HuH-7 (cell line): Measurements from ENCODE around the gene TMEM253.

Source experiments
- DNase-seq: peaks from one replicate; pipeline ENCODE4 v3.0.0; 2011; ENCODE audit warnings: low spot score

The TMEM253 gene

DNA sequence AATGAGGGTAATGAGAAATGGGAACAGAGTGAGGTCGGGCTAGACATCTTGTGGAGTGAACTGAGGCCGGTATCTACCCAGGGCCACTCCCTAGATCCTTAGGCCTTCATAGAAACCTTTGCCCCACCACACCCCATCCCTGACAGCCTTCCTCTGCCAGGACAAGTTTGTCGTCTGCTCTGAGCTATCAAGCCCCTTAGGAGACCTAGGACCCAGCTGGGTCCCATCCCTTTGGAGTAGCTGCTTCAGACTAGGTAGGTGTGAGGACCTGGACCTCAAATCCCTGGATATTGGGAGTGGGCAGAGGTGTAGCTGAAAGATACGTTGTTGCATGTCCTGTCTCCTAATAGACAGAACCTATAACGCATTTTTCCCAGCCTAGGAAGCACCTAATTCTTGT is at the start of gene TMEM253:
Gene TMEM253, plus strand, starts transcription at position 136 of the 400 bp plus-strand sequence. CDS start 278 bp downstream, outside the sequence.
- DNase-seq, result peak; percentile 16

- DNase-seq, result no peak
These were observed 47.4 kb upstream of the TMEM253 start for GRCh38 chr14:21053184-21054122.

DNA sequence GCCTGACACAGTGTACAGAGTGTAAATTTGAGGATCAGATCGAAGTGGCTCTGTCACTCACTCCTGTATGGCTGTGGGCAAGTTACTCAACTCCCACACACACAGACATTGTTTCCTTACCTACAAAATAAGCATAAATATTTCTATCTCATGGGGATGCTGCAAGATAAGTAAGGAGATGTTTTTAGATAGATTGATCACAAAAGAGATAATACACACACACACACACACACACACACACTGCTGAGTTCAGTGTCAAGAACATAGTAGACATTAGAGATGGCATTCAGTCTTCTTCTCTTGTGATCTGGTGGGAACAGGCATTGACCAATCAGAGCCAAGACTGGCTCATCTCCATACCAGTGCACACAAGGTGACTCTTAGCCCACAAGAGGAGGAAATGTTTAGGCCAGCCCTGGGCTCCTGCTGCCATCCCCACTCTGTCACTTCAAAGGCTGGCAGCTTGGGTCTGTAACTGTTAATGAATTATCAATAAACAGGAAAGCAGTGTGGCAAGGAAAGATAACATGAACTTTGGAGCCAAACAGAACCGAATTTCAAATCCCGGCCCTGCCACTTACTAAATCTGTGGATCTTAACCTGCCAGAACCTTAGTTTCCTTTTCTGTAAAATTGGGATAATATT is 46.6 kb upstream of the TMEM253 start:
- no peak for DNase-seq

GRCh38 chr14:21054768-21055145 is 46.1 kb upstream of the TMEM253 start:
- DNase-seq, result no peak

DNA sequence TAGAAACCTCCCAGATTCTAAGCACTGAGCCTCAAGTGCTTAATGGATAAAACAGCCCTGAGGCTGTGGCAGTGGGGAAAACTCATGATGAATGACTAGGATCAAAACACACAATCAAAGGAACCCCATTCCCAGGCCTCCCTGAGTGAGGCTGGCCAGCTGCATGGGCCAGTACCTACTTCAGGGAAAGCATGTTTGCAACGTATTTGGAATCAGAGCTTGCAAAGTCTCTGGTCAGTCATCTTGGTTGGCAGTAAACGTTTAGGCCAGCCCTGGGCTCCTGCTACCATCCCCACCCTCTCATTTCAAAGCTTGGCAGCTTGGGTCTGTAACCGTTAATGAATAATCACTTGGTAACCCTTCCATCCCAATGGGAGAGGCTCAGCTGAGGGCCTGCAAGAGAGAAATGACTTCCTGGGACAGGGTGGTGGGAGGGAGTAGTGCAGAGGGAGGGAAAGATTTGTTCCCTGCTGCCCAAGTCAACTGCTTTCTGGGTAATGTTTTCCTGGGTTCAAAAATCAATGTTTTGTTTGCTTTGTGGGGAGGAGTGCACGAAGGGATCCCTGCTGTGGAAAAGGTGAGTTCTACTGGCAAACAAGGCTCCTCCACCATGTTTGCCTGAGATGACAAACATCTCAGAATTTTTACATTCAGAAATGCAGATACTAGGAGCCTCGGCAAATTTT is 45.3 kb upstream of the TMEM253 start:
- peak; percentile 41 for DNase-seq

- no peak for DNase-seq
These were observed 44.2 kb upstream of the TMEM253 start for GRCh38 chr14:21056520-21057163.

- DNase-seq, result no peak
These were observed 42.8 kb upstream of the TMEM253 start, which contains the start of gene RNASE8 for GRCh38 chr14:21057803-21058675. Gene RNASE8, plus strand, starts transcription at chr14:21057822. Its CDS starts 71 bp downstream, at chr14:21057893.

DNA sequence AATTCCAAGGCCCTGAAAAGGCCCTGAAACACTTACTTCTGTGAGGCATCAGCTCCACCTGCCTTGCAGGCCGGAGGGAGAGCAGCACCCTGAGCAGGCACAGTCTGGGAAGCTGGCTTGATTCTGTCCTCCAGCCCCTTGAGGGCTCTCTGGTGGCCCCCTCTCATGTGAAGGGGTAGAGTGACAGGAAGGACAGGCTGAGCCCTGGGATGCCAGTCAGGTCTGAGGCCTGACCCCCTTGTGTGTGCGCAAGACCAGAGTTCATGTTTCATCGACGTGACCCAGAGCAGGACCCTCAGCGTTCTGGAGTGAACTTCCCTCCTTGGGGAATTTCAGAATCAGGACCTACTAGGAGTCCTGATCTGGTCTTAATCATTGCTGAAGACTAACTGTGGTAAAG is 42.0 kb upstream of the TMEM253 start:
- DNase-seq, result no peak

DNA sequence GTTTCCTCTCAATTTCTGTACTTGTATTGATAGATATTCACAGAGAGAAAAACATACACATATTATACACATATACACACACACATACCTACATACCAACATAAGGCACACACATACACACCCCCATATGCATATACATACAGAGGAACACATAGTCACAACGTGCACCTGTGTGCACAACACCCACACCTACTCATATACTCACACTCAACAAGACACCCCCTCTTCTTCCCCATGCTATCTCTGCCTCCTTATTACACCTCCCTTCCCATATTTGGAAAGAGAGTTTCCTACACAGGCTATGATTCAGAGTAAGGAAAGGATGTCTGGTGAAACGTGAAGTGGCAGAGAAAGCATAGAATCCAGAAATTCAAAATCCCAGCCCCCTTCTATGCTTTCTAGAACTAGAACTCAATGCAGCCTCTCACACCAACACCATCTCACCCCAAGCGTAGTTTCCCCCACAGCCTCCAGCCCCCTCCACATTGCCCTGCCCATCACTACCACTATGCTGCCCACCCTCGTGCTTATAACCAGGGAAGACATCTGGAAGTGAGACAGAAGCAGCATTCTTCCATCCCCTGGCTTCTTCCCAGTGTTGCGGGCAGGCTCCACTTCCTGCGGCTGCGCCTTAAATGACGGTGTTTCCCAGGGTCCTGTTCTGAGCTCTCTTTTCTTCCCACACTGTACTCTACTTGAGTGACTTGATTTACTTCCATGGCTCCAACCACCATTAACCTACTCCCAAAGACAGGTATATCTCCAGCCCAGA is 40.8 kb upstream of the TMEM253 start:
- DNase-seq, result no peak

DNA sequence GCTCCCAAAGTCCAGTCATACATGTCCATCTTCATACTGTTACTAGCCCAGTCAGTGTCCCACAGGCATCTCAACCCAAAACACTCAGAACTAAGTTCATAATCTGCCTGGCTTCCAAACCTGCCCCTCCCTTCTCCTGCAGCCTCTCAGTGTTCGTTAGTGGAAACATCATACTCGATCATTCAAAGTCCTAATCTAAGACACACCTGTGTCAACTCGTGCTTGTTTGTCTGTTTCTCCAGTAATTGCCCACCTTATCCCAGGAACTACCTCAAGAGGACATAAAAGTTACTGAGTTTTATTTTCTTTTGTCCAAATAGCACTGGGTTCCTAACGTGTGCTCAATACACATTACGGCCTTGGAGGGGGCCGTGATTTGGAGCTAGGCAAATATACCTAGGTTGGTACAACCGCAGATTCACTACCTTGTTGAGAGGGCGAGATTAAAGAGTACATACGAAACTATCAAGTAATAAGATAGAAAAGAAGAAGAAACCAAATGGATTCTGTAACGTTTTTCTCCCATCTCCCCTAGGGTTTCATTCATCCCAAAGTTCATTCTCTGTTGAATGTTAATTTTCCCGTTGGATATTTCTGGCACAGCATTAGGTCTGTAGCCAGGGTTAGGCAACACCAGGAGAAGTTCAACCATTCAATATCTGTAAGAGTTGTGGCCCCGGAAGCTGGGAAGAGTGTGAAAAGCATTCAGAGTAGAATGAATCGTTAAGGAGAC is 40.1 kb upstream of the TMEM253 start:
- DNase-seq, result no peak

DNA sequence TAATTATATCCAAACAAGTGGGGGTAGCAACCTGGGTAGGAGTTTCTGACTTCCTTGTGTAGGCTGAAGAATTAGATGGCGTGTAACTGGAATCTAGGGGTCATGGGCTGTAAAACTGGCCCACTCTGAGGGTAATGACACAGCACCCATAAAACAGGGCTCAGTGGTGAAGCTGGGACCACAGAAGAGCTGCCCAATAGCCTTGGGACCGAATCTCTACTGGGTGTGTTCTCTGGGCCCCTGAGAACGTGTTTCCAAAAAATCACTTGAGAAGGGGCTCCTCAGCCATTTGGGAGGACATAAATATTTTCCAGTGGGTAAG is 39.6 kb upstream of the TMEM253 start:
- no peak for DNase-seq

DNA sequence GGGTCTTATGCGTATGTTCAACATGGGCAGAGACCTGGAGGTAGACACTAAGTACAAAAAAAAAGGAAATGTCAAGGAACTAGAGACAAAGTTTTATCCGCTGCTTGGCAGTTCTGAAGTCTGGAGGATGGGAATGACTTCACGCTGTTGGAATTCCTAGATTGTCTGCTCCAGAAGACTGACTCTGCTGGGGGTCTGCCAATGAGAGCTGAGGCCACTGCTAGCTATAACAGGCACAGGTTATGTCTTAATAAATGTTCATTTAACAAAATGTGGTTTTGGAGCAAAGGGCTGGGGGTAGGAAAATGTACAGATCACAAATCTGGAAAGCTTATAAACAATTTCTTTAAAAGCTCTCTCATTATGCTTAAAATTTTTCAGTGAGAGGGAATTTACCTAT is 37.4 kb upstream of the TMEM253 start:
- DNase-seq, result no peak

- peak; percentile 57 for DNase-seq
These were observed 33.9 kb upstream of the TMEM253 start for GRCh38 chr14:21066882-21067502.

GRCh38 chr14:21068521-21069387 is 32.1 kb upstream of the TMEM253 start:
- peak; percentile 78 for DNase-seq

- DNase-seq, result peak; percentile 56
These were observed 31.3 kb upstream of the TMEM253 start for GRCh38 chr14:21069388-21070082.

DNA sequence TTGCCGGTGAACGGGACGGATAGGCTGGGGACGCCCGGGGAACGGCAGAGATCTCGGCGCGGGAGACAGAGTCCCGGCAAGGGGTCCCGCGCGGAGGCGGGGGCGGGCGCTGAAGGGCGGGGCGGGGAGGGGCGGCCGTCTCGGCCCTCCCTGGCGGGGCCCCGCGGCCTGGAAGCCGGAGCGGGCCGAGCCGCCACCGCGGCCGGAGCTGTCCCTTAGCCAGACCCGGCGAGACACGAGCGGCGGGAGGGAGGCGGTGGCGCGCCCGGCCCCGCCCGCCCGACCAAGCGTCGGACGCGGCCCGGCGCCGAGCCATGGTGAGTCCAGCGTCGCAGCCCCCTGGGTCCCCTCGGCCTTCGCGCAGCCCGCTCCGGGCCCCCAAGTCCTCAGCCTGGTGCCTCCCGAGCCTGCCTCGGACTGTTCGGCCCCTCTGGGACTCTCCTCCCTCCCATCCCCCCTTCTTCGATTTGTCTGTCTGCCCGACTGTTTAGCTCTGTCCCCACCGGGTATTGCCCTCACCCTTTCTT is 30.7 kb upstream of the TMEM253 start, which contains the start of gene ARHGEF40:
Gene ARHGEF40, plus strand, starts transcription at position 222 of the 527 bp plus-strand sequence. Its CDS starts 93 bp downstream, at position 315.
- peak; percentile 59 for DNase-seq

GRCh38 chr14:21070610-21071224 is 30.1 kb upstream of the TMEM253 start:
- DNase-seq, result peak; percentile 66
